Measurements from ENCODE around the gene MAST4.

DNA sequence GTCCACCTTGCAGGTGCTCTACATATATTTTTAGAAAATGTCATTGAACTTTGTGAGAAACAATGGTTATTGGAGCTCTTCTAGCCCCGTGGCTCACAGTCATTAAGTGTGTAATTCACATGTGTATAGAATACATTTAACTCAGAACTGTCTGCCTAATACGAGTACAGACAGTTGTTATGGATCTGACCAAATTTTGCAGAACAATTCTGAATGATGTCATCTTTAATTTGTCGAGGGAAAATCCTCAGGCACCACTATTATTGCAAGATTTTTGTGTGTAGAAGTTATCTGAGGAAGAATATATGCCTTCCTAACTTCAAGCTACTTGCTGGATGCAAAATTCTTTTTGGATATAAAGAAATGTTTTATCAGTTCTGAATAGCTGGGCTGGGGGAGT lies 383.5 kb downstream of the MAST4 start:
- TF ChIP-seq, protein P1, sequence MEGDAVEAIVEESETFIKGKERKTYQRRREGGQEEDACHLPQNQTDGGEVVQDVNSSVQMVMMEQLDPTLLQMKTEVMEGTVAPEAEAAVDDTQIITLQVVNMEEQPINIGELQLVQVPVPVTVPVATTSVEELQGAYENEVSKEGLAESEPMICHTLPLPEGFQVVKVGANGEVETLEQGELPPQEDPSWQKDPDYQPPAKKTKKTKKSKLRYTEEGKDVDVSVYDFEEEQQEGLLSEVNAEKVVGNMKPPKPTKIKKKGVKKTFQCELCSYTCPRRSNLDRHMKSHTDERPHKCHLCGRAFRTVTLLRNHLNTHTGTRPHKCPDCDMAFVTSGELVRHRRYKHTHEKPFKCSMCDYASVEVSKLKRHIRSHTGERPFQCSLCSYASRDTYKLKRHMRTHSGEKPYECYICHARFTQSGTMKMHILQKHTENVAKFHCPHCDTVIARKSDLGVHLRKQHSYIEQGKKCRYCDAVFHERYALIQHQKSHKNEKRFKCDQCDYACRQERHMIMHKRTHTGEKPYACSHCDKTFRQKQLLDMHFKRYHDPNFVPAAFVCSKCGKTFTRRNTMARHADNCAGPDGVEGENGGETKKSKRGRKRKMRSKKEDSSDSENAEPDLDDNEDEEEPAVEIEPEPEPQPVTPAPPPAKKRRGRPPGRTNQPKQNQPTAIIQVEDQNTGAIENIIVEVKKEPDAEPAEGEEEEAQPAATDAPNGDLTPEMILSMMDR (IDR thresholded peaks at IDR 0.05; ENCODE audit: low read length): no peak
- TF ChIP-seq EZH2phosphoT487 (IDR thresholded peaks at IDR 0.05; ENCODE audit: low read length): no peak
- TF ChIP-seq EZH2 (optimal IDR thresholded peaks at IDR 0.05; ENCODE audit: low read depth, low read length): no peak

Data from MM.1S (cell line).